Measurements from ENCODE around the gene AMACR. TPM values are rescaled to one million over a fixed set of nuclear protein-coding genes. Genes with fewer than 3 reads are reported as not detected.
A peak's percentile ranks its signal among the peaks of the same experiment; 100 is the strongest.
"Not testable (repeated sequence)": the region's sequence is repeated elsewhere in the genome, so short reads cannot be mapped to it uniquely, and the experiment has no call there.

AMACR gene
- total RNA-seq, 2 experiments from 2014 or later, result 6.6 to 9.5 TPM

DNA sequence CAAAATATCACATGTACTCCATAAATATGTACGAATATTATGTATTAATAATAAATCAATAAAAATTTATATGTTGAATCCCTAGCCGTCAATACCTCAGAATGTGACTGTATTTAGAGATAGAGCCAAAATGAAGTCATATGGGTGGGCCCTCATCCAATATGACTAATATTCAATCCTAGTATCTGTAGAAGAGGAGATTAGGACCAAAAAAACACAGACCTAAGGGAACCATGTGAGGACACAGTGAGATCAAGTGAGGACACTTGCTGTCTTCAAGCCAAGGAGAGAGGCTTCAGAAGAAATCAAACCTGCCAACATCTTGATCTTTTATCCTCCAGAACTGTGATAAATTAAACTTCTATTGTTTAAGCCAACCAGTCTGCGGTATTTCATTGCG lies 3.7 kb upstream of the AMACR start:
- H3K9me3 Mint-ChIP-seq (ENCODE audit: low read depth), result peaks cover 3% of the 10 kb centered on the region
- no peak overlapping the region for H3K27ac Mint-ChIP-seq
- H3K4me1 Mint-ChIP-seq, result peaks cover 36% of the 10 kb centered on the region
- ATAC-seq, result no peak
- no peaks in the 10 kb centered on the region for H3K27me3 Mint-ChIP-seq
- peaks cover 7% of the 10 kb centered on the region for H3K36me3 Mint-ChIP-seq
- no peak overlapping the region for H3K4me3 Mint-ChIP-seq
- no peak for DNase-seq
- CTCF ChIA-PET, result no interaction called here

DNA sequence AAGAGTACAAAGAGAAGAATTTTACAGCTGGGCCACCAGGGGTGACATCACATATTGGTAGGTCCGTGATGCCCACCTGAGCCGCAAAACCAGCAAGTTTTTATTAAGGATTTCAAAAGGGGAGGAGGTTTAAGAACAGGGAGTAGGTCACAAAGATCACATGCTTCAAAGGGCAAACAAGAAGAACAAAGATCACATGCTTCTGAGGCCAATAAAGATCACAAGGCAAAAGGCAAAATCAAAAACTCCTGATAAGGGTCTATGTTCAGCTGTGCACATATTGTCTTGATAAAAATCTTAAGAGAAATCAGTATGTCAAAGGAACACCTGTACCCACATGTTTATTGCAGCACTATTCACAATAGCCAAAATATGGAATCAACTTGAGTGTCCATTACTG lies 2.3 kb upstream of the AMACR start:
- H3K27ac Mint-ChIP-seq; H3K9me3 Mint-ChIP-seq (ENCODE audit: low read depth); DNase-seq; CTCF ChIA-PET; H3K4me3 Mint-ChIP-seq; ATAC-seq; H3K27me3 Mint-ChIP-seq: not testable (repeated sequence)
- Mint-ChIP-seq H3K4me1 (peaks cover 35% of the 10 kb centered on the region), H3K36me3 (peaks cover 12% of the 10 kb centered on the region)

DNA sequence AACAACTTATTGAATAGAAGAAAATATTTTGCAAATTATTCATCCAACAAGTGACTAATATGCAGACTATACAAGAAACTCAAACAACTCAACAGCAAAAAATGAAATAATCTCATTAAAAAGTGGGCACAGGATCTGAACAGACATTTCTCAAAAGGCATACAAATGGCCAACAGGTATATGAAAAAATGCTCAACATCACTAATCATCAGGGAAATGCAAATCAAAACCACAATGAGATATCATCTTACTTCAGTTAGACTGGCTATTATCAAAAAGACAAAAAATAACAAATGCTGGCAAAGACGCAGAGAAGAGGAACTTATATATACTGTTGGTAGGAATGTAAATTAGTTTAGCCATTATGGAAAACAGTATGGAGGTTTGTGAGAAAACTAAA lies 1.8 kb upstream of the AMACR start:
- Mint-ChIP-seq H3K4me3 (no peak overlapping the region), H3K27ac (no peak overlapping the region), H3K36me3 (peaks cover 10% of the 10 kb centered on the region), H3K4me1 (peaks cover 34% of the 10 kb centered on the region), H3K9me3 (ENCODE audit: low read depth) (peaks cover 3% of the 10 kb centered on the region), H3K27me3 (no peaks in the 10 kb centered on the region)
- DNase-seq, result no peak
- CTCF ChIA-PET, result no interaction called here
- ATAC-seq, result no peak

DNA sequence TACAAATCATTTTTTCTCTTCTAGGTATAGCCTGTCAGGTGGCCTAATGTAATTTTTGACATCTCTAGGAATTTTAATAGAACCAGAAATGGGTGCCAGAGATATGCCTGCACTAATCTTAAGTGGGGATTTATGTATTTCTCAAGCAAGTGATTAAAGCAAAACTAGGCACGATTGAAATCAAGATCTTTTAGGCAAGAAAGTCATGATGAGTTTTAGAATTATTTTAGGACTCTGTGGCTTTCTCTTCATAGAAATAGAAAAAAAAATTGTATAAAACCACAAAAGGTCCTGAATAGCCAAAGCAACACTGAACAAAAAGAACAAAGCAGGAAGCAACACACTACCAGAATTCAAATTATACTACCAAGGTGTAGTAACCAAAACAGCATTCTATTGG lies 952 bp upstream of the AMACR start:
- CTCF ChIA-PET, result interaction anchor here (0.7 to 3.9 kb wide), 3 partner anchors 12 to 14 kb away, joined by 3 to 28 read pairs (median 5); no protein-coding TSS in a partner anchor
- H3K36me3 Mint-ChIP-seq, result peaks cover 13% of the 10 kb centered on the region
- H3K27me3 Mint-ChIP-seq, result no peaks in the 10 kb centered on the region

DNA sequence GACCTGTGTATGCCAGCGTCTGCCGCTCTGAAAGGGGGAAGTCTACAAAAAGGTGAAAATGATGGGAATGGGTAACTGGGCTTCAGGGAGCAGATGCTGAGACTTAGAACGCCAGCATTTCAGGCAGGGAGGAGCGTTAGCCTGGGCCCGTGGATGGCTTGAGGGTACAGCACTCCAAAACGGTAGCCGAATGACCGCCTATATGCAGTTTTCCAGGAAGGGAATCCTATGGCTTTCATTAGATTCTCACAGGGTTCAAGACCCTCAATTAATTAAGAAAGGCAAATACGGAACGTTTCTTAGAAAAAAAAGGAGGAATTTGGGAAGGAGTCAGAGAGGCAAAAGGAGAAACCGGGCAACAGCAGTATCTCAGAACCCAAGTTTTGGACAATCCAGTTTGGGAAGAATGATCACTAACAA lies 639 bp downstream of the AMACR start:
- CTCF ChIA-PET, result interaction anchor here (1.1 to 3.9 kb wide), 2 partner anchors 8 to 10 kb away, joined by 3 to 28 read pairs; no protein-coding TSS in a partner anchor
- peaks cover 34% of the 10 kb centered on the region for H3K4me1 Mint-ChIP-seq
- ATAC-seq (no peak), DNase-seq (no peak)
- H3K9me3 Mint-ChIP-seq (ENCODE audit: low read depth), result no peaks in the 10 kb centered on the region
- H3K27me3 Mint-ChIP-seq, result no peaks in the 10 kb centered on the region
- H3K4me3 Mint-ChIP-seq, result peak overlapping the region; percentile 73
- H3K27ac Mint-ChIP-seq, result peak overlapping the region; percentile 71
- H3K36me3 Mint-ChIP-seq, result peaks cover 18% of the 10 kb centered on the region

More for the DNA sequence above, 952 bp upstream of the AMACR start:
- Mint-ChIP-seq H3K9me3 (ENCODE audit: low read depth) (peaks cover 2% of the 10 kb centered on the region), H3K4me1 (peaks cover 34% of the 10 kb centered on the region), H3K27ac (peak overlapping the region; percentile 91), H3K4me3 (peak overlapping the region; percentile 73)
- DNase-seq (no peak), ATAC-seq (no peak)

DNA sequence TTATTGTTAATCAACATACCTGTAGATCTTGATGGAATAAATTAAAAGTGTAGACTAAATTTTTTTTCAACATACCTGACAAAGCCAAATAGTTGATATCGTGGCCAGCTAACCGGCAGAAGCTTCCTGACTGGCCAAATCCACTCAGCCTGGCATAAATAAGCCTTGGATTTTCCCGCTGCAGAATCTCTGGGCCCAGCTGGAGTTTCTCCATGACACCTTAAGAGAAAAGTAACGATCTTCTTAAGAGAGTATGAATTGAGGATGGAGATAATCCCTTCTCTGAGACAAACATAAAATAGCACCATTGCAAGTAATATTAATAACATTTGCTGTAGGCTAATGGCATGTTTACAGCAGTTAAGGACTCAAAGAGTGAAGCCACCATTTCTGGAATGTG lies 2.2 kb downstream of the AMACR start:
- Mint-ChIP-seq H3K27ac (no peak overlapping the region), H3K4me1 (peaks cover 32% of the 10 kb centered on the region), H3K9me3 (ENCODE audit: low read depth) (no peaks in the 10 kb centered on the region), H3K4me3 (no peak overlapping the region), H3K36me3 (peaks cover 18% of the 10 kb centered on the region), H3K27me3 (no peaks in the 10 kb centered on the region)
- CTCF ChIA-PET, result interaction anchor here (1.2 to 3.9 kb wide), 2 partner anchors 9 to 43 kb away, joined by 3 to 28 read pairs; no protein-coding TSS in a partner anchor
- DNase-seq, result no peak
- no peak for ATAC-seq

DNA sequence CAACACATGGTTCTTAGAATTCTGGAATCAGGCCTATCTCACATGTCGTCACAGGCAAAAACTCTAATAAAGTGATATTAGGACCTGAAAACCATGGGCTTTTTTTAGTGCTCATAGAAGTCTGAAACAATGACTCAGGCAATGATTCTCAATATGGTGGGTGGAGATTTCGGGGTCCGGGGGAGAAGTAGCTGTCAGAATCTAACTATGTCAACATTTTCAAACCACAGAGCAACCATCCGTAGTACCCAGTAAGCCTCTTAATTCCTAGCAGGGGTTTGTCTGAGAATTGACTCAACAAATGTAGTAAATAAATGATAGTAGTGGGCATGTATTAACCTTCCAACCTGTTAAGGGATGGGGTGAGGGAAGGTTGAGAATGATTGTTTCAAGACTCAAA lies 2.6 kb downstream of the AMACR start:
- Mint-ChIP-seq H3K27ac (no peak overlapping the region), H3K9me3 (ENCODE audit: low read depth) (no peaks in the 10 kb centered on the region), H3K4me3 (no peak overlapping the region), H3K36me3 (peaks cover 18% of the 10 kb centered on the region), H3K27me3 (no peaks in the 10 kb centered on the region), H3K4me1 (peaks cover 32% of the 10 kb centered on the region)
- ATAC-seq (no peak), DNase-seq (no peak)
- CTCF ChIA-PET, result interaction anchor here (1.2 to 3.9 kb wide), 2 partner anchors 8 to 43 kb away, joined by 3 to 28 read pairs; no protein-coding TSS in a partner anchor

DNA sequence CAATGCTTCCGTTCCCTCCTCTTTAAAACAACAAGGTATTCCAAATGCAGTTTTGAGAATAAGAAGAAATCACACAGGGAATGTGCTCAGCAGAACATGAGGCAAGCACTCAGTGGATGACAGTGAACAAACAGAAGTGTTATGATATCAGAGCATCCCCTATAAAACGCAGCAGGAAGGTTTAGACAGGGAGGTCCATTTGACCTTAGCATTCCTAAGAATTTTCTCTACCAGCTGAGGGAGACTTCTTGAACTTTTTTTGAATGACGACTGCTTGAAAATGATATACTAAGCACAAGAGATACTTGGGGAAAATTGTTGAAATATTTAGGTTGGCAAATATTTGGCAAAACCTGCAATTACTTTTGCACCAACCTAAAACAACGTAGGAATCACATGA lies 3.9 kb downstream of the AMACR start:
- Mint-ChIP-seq H3K4me3 (no peak overlapping the region), H3K27ac (no peak overlapping the region), H3K9me3 (ENCODE audit: low read depth) (no peaks in the 10 kb centered on the region), H3K4me1 (peaks cover 27% of the 10 kb centered on the region), H3K36me3 (peaks cover 18% of the 10 kb centered on the region), H3K27me3 (no peaks in the 10 kb centered on the region)
- DNase-seq (no peak), ATAC-seq (no peak)
- CTCF ChIA-PET, result interaction anchor here (1.0 to 1.2 kb wide), 2 partner anchors 34 to 569 kb away, joined by 3 to 4 read pairs; no protein-coding TSS in a partner anchor

DNA sequence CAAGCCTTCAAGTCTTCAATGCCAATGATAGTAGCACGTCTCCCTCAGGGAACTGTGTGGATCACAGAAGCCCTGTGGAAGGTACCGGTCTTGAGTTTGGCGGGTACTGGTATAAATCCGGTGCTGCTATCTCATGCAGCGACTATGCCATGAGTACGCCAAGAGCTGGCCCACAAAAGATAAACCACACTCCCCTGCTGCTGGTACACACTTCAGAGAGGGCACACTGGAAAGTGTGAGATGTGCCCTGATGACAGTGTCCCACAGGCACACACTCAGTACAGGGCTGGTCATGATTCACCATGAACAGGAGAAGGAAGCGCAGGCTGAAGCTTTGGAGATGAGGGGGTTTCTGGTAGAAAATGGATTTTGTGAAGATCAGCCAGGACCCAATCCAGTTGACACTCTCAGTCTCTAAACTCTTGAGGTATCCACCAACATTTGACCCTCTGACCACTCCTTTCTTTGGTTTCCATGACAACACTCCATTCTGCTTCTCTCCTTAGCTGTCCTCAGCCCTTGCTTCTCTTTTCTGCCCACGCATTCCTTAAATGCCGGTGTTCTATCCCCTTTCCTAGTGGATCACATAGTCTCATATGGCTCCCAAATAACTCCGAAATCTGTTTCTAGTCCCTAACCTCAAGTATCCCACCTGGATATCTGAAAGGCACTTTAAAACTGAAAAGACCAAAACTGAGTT lies 5.1 kb downstream of the AMACR start:
- Mint-ChIP-seq H3K4me1 (peaks cover 21% of the 10 kb centered on the region), H3K27me3 (no peaks in the 10 kb centered on the region), H3K36me3 (peaks cover 18% of the 10 kb centered on the region), H3K4me3 (no peak overlapping the region), H3K9me3 (ENCODE audit: low read depth) (no peaks in the 10 kb centered on the region), H3K27ac (no peak overlapping the region)
- CTCF ChIA-PET, result interaction anchor here (1.0 to 1.2 kb wide), 2 partner anchors 32 to 567 kb away, joined by 3 to 4 read pairs; no protein-coding TSS in a partner anchor
- ATAC-seq, result no peak
- DNase-seq, result no peak

DNA sequence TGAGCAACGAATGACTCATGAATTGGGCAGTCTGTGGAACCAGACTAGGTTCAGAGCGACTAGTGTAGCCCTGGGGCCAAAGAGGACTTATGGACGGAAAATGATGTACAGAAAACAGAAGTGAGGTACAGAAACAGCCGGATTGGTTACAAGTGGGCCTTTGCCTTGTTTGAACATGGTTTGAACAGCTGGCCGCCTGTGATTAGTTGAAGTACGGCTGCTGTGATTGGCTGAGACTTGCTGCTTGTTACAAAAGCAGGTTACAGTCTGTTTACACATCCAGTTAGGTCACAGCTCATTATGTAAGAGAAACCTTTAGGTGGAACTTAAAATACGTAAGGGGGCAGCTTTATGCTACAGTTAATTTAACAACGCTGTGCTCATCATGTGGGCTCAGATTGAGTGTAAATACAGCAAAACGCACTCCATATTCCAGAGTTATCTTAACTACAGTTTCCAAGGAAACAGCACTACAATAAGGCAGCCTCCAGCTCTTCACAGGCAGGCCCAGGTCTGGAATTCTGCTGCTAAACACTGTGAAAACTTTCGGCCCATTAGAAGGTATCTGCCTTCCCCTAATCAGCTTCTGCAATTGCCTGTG lies 6.5 kb downstream of the AMACR start:
- H3K4me3 Mint-ChIP-seq, result no peak overlapping the region
- no peaks in the 10 kb centered on the region for H3K9me3 Mint-ChIP-seq (ENCODE audit: low read depth)
- H3K27me3 Mint-ChIP-seq, result no peaks in the 10 kb centered on the region
- ATAC-seq (no peak), DNase-seq (no peak)
- peaks cover 21% of the 10 kb centered on the region for H3K36me3 Mint-ChIP-seq
- CTCF ChIA-PET, result no interaction called here
- peaks cover 18% of the 10 kb centered on the region for H3K4me1 Mint-ChIP-seq
- no peak overlapping the region for H3K27ac Mint-ChIP-seq

DNA sequence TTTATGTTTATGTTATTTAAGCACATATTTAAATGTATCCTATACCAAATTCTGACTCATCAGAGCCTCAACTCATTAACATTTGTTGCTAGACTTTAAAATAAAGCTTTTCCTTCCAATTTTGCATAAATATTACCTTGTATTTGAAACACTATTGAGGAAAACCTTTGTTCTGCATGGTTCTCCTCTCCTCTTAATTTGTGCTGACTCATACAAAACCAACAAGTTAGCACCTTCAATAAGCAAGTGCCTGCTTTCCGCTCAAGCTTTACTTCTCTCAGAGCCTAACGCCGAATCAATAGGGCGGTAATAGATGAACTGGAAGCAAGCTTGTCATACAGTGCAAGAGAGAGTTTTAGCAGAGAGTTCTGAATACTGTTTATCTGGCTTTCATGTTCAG lies 7.9 kb downstream of the AMACR start:
- no peak for DNase-seq
- Mint-ChIP-seq H3K27me3 (no peaks in the 10 kb centered on the region), H3K4me1 (peaks cover 19% of the 10 kb centered on the region), H3K4me3 (no peak overlapping the region), H3K27ac (no peak overlapping the region), H3K36me3 (peaks cover 14% of the 10 kb centered on the region), H3K9me3 (ENCODE audit: low read depth) (no peaks in the 10 kb centered on the region)
- ATAC-seq, result no peak
- CTCF ChIA-PET, result no interaction called here

DNA sequence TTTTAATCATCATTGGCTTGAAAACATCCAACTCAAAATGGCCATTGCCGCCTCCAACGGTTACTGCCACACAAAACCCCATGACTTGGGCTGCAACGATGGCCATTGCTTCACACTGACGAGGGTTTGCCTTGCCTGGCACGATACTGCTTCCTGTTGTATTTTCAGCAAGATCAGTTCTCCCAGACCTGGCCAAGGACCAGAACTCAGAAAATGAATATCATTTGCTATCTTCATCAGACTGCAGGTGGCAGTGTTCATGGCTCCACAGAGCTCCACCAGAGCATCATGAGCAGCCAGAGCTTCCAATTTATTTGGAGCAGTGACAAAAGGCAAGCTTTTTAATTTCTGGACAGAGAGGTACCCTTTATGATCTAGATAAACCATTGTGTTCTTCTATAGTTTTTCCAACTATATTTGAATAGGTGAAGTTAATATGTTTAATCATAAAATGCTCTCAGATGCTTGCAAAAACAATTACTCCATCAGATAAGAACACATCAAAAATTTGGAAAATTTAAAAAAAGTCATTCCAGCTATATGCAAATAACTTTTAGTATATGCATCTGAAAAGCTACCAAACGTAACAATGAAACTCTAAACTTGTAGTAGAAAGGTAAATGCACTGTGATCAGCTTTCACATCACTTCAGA lies 10.4 kb downstream of the AMACR start:
- Mint-ChIP-seq H3K27me3 (no peaks in the 10 kb centered on the region), H3K27ac (no peak overlapping the region), H3K36me3 (peaks cover 7% of the 10 kb centered on the region), H3K4me3 (no peak overlapping the region), H3K4me1 (peaks cover 29% of the 10 kb centered on the region), H3K9me3 (ENCODE audit: low read depth) (no peaks in the 10 kb centered on the region)
- CTCF ChIA-PET, result interaction anchor here (0.6 to 4.3 kb wide), 9 partner anchors 10 to 1639 kb away, joined by 3 to 28 read pairs (median 3); partner anchors contain the start of gene AMACR
- peak; percentile 68 for ATAC-seq
- DNase-seq, result peak; percentile 48

DNA sequence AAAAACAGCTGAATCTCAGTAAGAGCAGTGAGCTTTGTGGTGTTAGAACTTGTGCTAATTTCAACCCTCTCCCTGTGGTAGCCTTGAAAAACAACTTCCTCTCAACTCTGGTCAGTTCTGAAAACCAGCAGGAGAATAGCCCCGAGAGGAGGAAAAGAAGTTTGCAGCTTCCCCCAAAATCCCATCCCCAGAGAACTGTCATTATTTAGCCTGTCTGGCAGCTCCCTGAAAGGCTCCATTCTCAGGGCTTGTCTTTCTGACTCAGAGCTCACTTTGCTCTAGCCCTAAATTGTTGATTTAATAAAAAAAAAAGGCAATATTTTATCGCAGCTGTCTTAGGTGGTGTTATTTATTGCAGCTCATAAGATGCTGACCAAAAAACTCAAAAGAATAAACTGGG lies 12.0 kb downstream of the AMACR start:
- no peak for ATAC-seq
- no peak overlapping the region for H3K27ac Mint-ChIP-seq
- H3K4me1 Mint-ChIP-seq, result peaks cover 29% of the 10 kb centered on the region
- CTCF ChIA-PET, result interaction anchor here (0.9 to 4.3 kb wide), 6 partner anchors 11 to 31 kb away, joined by 3 to 28 read pairs (median 6); partner anchors contain the start of gene AMACR
- H3K4me3 Mint-ChIP-seq, result no peak overlapping the region
- H3K36me3 Mint-ChIP-seq, result peaks cover 7% of the 10 kb centered on the region
- no peak for DNase-seq
- H3K27me3 Mint-ChIP-seq, result no peaks in the 10 kb centered on the region
- H3K9me3 Mint-ChIP-seq (ENCODE audit: low read depth), result no peaks in the 10 kb centered on the region
